HG02763 (cell line): ENCODE measurements around the gene PTH2R.
A peak's percentile ranks its signal among the peaks of the same experiment; 100 is the strongest.
"Not testable (repeated sequence)": the region's sequence is repeated elsewhere in the genome, so short reads cannot be mapped to it uniquely, and the experiment has no call there.

Source experiments
- ATAC-seq: cut with Tn5 transposase; IDR thresholded peaks from one replicate; pipeline ENCODE4 v1.9.1; 2021; ENCODE audit warnings: mild to moderate bottlenecking, moderate library complexity; ENCODE audit not compliant: unreplicated experiment

Gene PTH2R

GRCh38 chr2:208389940-208390339, 16.7 kb upstream of the PTH2R start:
- ATAC-seq: no peak

- no peak for ATAC-seq
Measured at GRCh38 chr2:208392300-208392699, 14.3 kb upstream of the PTH2R start.

- not testable (repeated sequence) for ATAC-seq
Measured at GRCh38 chr2:208396796-208397195, 9.8 kb upstream of the PTH2R start.

GRCh38 chr2:208399201-208399600, 7.4 kb upstream of the PTH2R start:
- no peak for ATAC-seq

GRCh38 chr2:208407667-208408066, 1.1 kb downstream of the PTH2R start:
- ATAC-seq: no peak

DNA sequence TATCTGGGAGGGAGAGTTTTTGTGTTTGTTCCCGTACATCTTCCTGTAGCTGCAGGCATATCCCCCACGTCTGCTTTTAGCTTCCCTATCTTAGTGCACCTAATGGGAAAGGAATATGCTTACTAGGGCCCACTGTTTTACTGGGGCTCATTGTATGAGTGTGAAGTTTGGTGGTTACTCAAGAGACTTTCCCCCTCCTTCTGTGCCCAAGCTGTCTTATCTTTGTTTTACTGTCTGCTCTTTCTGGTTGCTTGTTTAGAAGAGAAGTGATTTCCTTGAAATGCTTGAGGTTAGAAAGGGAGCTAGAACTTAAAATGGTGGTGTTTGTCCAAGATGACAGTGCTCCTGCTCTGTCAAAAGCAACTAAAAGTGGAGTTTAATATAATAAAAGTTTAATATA, 7.3 kb downstream of the PTH2R start:
- ATAC-seq: no peak

DNA sequence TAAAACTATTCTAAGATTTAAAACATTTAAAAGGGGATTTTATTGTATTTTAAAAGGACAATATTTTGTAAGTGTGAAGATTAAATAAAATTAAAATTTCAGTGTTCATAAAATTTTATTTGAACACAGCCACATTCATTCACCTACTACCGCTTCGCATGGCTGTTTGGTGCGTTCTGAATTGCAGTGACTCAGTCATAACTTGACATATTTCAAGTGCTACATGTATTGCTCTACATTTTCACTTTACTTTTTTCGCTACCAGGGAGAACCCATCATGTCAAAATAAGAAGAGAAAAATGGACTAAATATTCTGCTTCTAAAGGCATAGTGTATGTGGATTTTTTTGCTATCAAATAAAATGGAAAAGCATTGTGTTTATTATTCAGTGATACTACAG, 8.7 kb downstream of the PTH2R start:
- ATAC-seq: peak; percentile 47

GRCh38 chr2:208415897-208416296, 9.3 kb downstream of the PTH2R start:
- ATAC-seq: no peak

- ATAC-seq: no peak
Measured at GRCh38 chr2:208426412-208427045, 19.9 kb downstream of the PTH2R start.

- no peak for ATAC-seq
Measured at GRCh38 chr2:208437755-208438154, 31.2 kb downstream of the PTH2R start.

DNA sequence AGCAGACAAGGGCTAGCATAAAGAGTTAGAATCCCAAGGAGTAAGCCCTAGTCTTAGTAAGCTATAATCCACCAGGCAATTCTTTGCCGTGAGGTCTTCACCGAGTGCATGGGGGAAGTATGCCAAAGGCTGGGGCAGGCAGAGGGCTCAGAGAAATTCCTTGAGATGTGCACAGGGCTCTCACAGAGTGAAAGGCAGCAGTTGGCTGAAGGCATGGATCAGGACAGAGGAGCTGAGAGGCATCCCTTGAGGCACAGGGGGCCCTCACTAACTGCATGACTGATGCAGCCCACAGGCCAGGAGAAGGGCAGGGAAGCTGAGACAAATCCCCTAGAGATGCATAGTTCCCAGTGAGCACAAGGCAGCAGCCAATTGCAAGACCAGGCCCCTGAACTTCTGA, 34.1 kb downstream of the PTH2R start:
- no peak for ATAC-seq

GRCh38 chr2:208441951-208442350, 35.4 kb downstream of the PTH2R start:
- ATAC-seq: no peak

GRCh38 chr2:208447447-208447846, 40.9 kb downstream of the PTH2R start:
- not testable (repeated sequence) for ATAC-seq

DNA sequence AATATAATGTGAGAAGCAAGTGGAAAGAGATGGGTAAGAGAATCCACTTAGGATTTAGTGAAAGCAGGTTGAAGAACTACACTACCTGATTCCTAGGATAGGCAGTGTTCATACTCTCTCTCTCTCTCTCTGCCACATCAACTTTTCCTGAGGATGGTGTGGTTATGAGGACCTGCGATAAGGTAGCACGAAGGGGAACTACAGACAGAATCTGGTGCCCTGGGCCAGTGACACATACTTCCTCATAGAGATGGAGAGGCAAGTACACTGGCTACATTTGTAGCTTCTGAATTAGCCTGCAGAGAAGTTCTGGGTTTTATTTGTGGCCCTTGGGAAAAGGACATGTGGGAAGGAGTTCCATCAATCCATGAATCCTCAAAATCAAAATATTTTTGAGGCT, 44.5 kb downstream of the PTH2R start:
- ATAC-seq: no peak

- ATAC-seq: no peak
Measured at GRCh38 chr2:208454861-208455260, 48.3 kb downstream of the PTH2R start.

- ATAC-seq: no peak
Measured at GRCh38 chr2:208463721-208464120, 57.1 kb downstream of the PTH2R start.

- no peak for ATAC-seq
Measured at GRCh38 chr2:208464205-208464604, 57.6 kb downstream of the PTH2R start.

GRCh38 chr2:208466151-208466919, 59.7 kb downstream of the PTH2R start:
- no peak for ATAC-seq

- ATAC-seq: no peak
Measured at GRCh38 chr2:208466920-208467298, 60.3 kb downstream of the PTH2R start.

DNA sequence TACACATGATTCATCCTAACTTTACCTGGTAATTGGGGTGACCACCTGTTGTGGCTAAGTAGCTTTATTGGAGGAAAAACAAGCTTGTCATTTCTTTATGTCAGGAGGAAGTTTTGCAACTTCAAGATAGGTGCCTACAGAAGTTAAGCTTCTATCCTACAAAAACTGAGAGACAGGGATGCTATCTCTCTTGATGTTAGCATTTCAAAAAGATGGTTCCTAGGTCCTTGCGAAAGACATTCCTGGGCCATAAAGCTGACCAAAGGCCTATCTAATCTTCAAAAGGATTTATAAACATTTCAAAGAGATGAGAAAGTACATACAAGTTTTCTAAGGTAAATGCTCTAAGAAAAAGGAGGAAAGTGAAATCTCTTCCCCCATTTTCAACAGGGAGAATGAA, 61.0 kb downstream of the PTH2R start:
- ATAC-seq: no peak

GRCh38 chr2:208477741-208478140, 71.1 kb downstream of the PTH2R start:
- ATAC-seq: no peak

DNA sequence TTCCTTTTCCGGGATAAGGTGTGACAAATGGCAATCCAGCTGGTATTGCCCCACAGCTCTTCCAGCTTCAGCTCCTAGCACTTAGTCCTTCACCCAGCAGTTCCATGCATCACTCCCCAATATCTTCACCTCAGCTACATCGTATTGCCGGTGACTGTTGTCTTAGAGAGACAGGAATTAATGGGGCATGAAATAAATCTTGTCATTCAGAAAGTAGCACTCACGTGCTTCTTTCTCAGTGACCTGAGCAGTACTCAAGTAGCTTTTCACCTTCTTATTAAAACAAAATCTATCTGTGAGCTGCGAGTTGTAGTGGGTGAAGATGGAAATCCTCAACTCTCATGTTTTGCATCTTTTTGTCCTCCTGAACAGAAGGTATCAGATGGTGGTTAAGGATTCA, 72.8 kb downstream of the PTH2R start:
- ATAC-seq: no peak

DNA sequence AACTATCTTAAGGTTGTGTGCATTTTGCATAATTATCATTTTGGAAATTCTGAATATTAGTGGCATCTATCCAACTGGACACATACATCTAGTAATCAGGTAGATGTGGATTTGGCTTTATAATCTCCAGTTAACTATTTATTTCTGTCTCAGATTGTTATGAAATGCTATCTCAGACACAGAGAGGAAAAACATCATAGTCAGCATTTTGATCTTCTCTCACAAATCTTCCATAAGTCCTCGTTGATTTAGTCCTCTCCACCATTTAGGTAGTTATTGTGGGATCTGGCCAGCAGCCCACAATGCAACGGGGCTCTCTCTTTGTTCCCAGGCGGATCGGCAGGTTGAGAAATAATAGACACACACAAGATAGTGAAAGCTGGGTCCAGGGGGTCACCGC, 75.4 kb downstream of the PTH2R start:
- ATAC-seq: not testable (repeated sequence)
